Glomerular endothelial cell (primary cell): ENCODE measurements around the gene SHISA6. TPM values are rescaled to one million over a fixed set of nuclear protein-coding genes. Genes with fewer than 3 reads are reported as not detected.

Experiments
- DNase-seq: peaks from one replicate; pipeline ENCODE4 v3.0.0-alpha.2; 2011; ENCODE audit warnings: low read depth, low spot score; ENCODE audit errors: extremely low read depth
- total RNA-seq: library from RNA; depleted of rRNA; stranded (reverse); fragments of >200 nt; gene quantifications from 2 replicates; pipeline ENCODE4 v1.2.3, GENCODE V29; 2015

The SHISA6 gene
- total RNA-seq, 1 donor from 2014 or later, result not detected

- no peak for DNase-seq
Measured at GRCh38 chr17:11564589-11565380, 323.8 kb downstream of the SHISA6 start.

GRCh38 chr17:11565591-11565990 lies 324.6 kb downstream of the SHISA6 start:
- DNase-seq, result no peak

- no peak for DNase-seq
Measured at GRCh38 chr17:11578998-11579397, 338.0 kb downstream of the SHISA6 start.

- DNase-seq, result no peak
Measured at GRCh38 chr17:11580677-11581076, 339.7 kb downstream of the SHISA6 start.

GRCh38 chr17:11582217-11582616 lies 341.2 kb downstream of the SHISA6 start:
- DNase-seq, result no peak

GRCh38 chr17:11583306-11583992 lies 342.4 kb downstream of the SHISA6 start:
- DNase-seq, result no peak

GRCh38 chr17:11589716-11590115 lies 348.7 kb downstream of the SHISA6 start:
- DNase-seq, result no peak

- no peak for DNase-seq
Measured at GRCh38 chr17:11598274-11599221, 357.5 kb downstream of the SHISA6 start, which contains the start of gene DNAH9. TSS of gene DNAH9 (plus strand) at chr17:11598470. CDS start at chr17:11598499, 29 bp downstream.

GRCh38 chr17:11601661-11602060 lies 360.6 kb downstream of the SHISA6 start:
- no peak for DNase-seq

GRCh38 chr17:11608396-11608795 lies 367.4 kb downstream of the SHISA6 start:
- DNase-seq, result no peak

GRCh38 chr17:11610999-11611566 lies 370.1 kb downstream of the SHISA6 start:
- no peak for DNase-seq

GRCh38 chr17:11612956-11613355 lies 371.9 kb downstream of the SHISA6 start:
- no peak for DNase-seq
